ENCODE measurements around the gene MED29. TPM values are rescaled to one million over a fixed set of nuclear protein-coding genes. Genes with fewer than 3 reads are reported as not detected.

Gene MED29
- total and polyA plus RNA-seq, 2 of the 13 experiments (the other 11 are each of a cell fraction or from before 2014, with no cell fraction given), result 14.0 to 19.7 TPM

DNA sequence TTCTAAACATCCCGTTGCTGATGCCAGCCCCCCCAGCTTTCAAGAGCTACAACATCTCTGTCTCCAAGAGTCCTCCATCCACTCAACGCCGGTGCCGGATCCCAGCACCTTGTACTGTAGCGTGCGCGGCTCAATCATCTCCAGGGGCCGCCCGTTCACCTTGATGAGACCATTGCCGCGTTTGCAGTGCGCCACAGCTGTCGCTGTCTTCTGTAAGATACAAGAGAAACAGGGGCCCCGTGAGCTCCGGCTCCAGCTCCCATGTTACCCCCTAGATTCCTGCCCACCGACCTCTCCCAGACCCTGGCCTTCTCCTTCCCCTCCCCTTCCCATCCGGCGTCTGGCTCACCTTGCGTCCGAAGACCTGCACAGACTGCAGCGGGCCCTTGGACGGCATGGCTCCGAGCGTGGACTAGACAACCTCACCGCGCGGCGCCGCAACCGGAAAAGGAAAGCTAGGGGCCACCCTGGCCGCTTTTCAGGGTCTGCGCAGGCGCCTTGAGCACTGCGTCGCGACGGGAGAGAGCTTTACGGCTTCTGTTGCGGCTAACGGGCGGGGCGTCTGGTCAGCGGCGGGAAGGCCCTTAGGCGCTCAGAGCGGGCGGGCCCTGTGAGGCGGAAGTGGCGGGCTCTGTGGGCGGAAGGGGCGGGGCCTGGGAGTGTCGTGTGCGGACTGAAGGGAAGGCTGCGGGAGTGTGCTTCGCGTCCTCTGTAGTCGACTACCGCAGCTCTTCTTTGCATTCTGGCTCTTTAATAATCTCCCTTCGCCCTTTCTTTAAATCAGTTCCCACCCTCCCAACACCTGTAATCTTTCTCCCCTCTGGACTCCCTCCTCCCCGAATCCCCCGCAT is 44.5 kb downstream of the MED29 start, which contains the start of gene RPS16 (continued):
- TF ChIP-seq, protein P1, sequence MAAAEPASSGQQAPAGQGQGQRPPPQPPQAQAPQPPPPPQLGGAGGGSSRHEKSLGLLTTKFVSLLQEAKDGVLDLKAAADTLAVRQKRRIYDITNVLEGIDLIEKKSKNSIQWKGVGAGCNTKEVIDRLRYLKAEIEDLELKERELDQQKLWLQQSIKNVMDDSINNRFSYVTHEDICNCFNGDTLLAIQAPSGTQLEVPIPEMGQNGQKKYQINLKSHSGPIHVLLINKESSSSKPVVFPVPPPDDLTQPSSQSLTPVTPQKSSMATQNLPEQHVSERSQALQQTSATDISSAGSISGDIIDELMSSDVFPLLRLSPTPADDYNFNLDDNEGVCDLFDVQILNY (CRISPR knock-in tag; conservative IDR thresholded peaks at IDR 0.05), result peak; percentile 91
- TF ChIP-seq XRCC5 (optimal IDR thresholded peaks at IDR 0.05; ENCODE audit: low read length) (no peak), ARHGAP35 (CRISPR knock-in tag; IDR thresholded peaks at IDR 0.05; ENCODE audit: borderline replicate concordance) (peak; percentile 84; the same call in 1 of the 2 replicates), KMT2A (CRISPR knock-in tag; IDR thresholded peaks at IDR 0.05) (peak; percentile 81; the same call in 1 of the 2 replicates), SPEN (CRISPR knock-in tag; IDR thresholded peaks at IDR 0.05; ENCODE audit: low read depth) (peak; percentile 99), RXRA (CRISPR knock-in tag; IDR thresholded peaks at IDR 0.05) (peak; percentile 68), ZNF430 (CRISPR knock-in tag; IDR thresholded peaks at IDR 0.05) (peak; percentile 85; the same call in 1 of the 2 replicates), JUNB (CRISPR knock-in tag; IDR thresholded peaks at IDR 0.05; ENCODE audit: borderline replicate concordance) (peak; percentile 81), HOXA5 (CRISPR knock-in tag; IDR thresholded peaks at IDR 0.05) (peak; percentile 84; the same call in 1 of the 2 replicates), ZMAT3 (CRISPR knock-in tag; conservative IDR thresholded peaks at IDR 0.05) (peak; percentile 73), ERF (CRISPR knock-in tag; IDR thresholded peaks at IDR 0.05) (peak; percentile 82), IRX3 (CRISPR knock-in tag; IDR thresholded peaks at IDR 0.05; ENCODE audit: borderline replicate concordance, low read depth) (no peak), ZNF17 (CRISPR knock-in tag; IDR thresholded peaks at IDR 0.05) (no peak), KDM2A (CRISPR knock-in tag; IDR thresholded peaks at IDR 0.05; ENCODE audit: borderline replicate concordance, low read depth) (peak; percentile 88), NFKB2 (CRISPR knock-in tag; IDR thresholded peaks at IDR 0.05; ENCODE audit: borderline replicate concordance) (peak; percentile 64; the same call in 1 of the 2 replicates), ZNF549 (CRISPR knock-in tag; IDR thresholded peaks at IDR 0.05) (no peak), RFXAP (CRISPR knock-in tag; IDR thresholded peaks at IDR 0.05; ENCODE audit: borderline replicate concordance) (peak; percentile 85; the same call in 1 of the 2 replicates), ZNF777 (CRISPR knock-in tag; IDR thresholded peaks at IDR 0.05) (peak; percentile 59; the same call in 1 of the 2 replicates), KDM6A (CRISPR knock-in tag; IDR thresholded peaks at IDR 0.05; ENCODE audit: low read depth) (no peak), ZNF7 (CRISPR knock-in tag; IDR thresholded peaks at IDR 0.05) (no peak), POLR2AphosphoS2 (IDR thresholded peaks at IDR 0.05; ENCODE audit: low read depth, low read length) (peak; percentile 95), ZNF577 (CRISPR knock-in tag; IDR thresholded peaks at IDR 0.05; ENCODE audit: borderline replicate concordance, low read depth) (0 out of 2 replicates have a peak, but pooled peaks have one; percentile 7), ZNF883 (CRISPR knock-in tag; IDR thresholded peaks at IDR 0.05; ENCODE audit: not compliant biosample characterization) (peak; percentile 83)
- TF ChIP-seq, protein P2, sequence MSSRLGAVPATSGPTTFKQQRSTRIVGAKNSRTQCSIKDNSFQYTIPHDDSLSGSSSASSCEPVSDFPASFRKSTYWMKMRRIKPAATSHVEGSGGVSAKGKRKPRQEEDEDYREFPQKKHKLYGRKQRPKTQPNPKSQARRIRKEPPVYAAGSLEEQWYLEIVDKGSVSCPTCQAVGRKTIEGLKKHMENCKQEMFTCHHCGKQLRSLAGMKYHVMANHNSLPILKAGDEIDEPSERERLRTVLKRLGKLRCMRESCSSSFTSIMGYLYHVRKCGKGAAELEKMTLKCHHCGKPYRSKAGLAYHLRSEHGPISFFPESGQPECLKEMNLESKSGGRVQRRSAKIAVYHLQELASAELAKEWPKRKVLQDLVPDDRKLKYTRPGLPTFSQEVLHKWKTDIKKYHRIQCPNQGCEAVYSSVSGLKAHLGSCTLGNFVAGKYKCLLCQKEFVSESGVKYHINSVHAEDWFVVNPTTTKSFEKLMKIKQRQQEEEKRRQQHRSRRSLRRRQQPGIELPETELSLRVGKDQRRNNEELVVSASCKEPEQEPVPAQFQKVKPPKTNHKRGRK (CRISPR knock-in tag; IDR thresholded peaks at IDR 0.05), result 0 out of 2 replicates have a peak, but pooled peaks have one; percentile 25
- TF ChIP-seq, protein P3, sequence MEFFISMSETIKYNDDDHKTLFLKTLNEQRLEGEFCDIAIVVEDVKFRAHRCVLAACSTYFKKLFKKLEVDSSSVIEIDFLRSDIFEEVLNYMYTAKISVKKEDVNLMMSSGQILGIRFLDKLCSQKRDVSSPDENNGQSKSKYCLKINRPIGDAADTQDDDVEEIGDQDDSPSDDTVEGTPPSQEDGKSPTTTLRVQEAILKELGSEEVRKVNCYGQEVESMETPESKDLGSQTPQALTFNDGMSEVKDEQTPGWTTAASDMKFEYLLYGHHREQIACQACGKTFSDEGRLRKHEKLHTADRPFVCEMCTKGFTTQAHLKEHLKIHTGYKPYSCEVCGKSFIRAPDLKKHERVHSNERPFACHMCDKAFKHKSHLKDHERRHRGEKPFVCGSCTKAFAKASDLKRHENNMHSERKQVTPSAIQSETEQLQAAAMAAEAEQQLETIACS (CRISPR knock-in tag; IDR thresholded peaks at IDR 0.05), result no peak
- TF ChIP-seq, protein P4, sequence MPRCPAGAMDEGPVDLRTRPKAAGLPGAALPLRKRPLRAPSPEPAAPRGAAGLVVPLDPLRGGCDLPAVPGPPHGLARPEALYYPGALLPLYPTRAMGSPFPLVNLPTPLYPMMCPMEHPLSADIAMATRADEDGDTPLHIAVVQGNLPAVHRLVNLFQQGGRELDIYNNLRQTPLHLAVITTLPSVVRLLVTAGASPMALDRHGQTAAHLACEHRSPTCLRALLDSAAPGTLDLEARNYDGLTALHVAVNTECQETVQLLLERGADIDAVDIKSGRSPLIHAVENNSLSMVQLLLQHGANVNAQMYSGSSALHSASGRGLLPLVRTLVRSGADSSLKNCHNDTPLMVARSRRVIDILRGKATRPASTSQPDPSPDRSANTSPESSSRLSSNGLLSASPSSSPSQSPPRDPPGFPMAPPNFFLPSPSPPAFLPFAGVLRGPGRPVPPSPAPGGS (CRISPR knock-in tag; IDR thresholded peaks at IDR 0.05), result peak; percentile 91

Data from HepG2 (cell line).